Kidney (tissue), 14 donors: ENCODE measurements around the gene PEDS1. TPM values are rescaled to one million over a fixed set of nuclear protein-coding genes. Genes with fewer than 3 reads are reported as not detected.

Experiments
- DNase-seq, 5 donors: peaks; one replicate each; pipeline ENCODE4 v3.0.0-alpha.2; 2013 to 2020
- FAIRE-seq: peaks from 2 replicates; lab custom pipeline; 2012; peaks lifted over from hg19 to GRCh38; lab: Jason Lieb, UNC
- H3K27ac ChIP-seq, 2 donors: one replicate each; pipeline ENCODE4 v1.7.0; 2013; ENCODE audit warnings: low read depth in 2 of 2, low read length in 2 of 2, inconsistent platforms in 1 of 2
- H3K27me3 ChIP-seq: one replicate; pipeline ENCODE4 v1.7.1; 2013; ENCODE audit warnings: low read length, inconsistent platforms; ENCODE audit not compliant: control insufficient read depth, insufficient read depth
- H3K36me3 ChIP-seq, 3 donors: one replicate each; pipeline versions ENCODE4 v1.7.0 to v1.7.1; 2013; ENCODE audit warnings: low read length in 3 of 3, control low read depth in 1 of 3, inconsistent platforms in 1 of 3; ENCODE audit not compliant: insufficient read depth in 3 of 3, control insufficient read depth in 2 of 3
- H3K4me1 ChIP-seq, 3 donors: one replicate each; pipeline versions ENCODE4 v1.7.0 to v1.7.1; 2013; ENCODE audit warnings: low read length in 3 of 3, inconsistent platforms in 1 of 3, low read depth in 1 of 3; ENCODE audit not compliant: control insufficient read depth in 2 of 3, insufficient read depth in 2 of 3
- H3K4me3 ChIP-seq, 3 donors: one replicate each; pipeline versions ENCODE4 v1.7.0 to v1.8.1; 2013; ENCODE audit warnings: low read length in 3 of 3, control low read depth in 1 of 3, inconsistent platforms in 1 of 3
- H3K9ac ChIP-seq, 3 donors: one replicate each; pipeline versions ENCODE4 v1.7.0 to v1.7.1; 2013; ENCODE audit warnings: low read length in 3 of 3, control low read depth in 1 of 3, inconsistent platforms in 1 of 3
- H3K9me3 ChIP-seq, 3 donors: one replicate each; pipeline versions ENCODE4 v1.7.0 to v1.7.1; 2013; ENCODE audit warnings: low read length in 3 of 3, control low read depth in 1 of 3, inconsistent platforms in 1 of 3; ENCODE audit not compliant: control insufficient read depth in 2 of 3, insufficient read depth in 1 of 3
- CTCF ChIP-seq: IDR thresholded peaks from 3 replicates; pipeline ENCODE4 v1.5.1; 2012; ENCODE audit warnings: mild to moderate bottlenecking, moderate library complexity, borderline replicate concordance; ENCODE audit not compliant: insufficient read depth; ENCODE audit errors: extremely low read depth
- intact Hi-C: fragments of 100-400 bp; cut with DNase I; formaldehyde crosslinking; loops from one replicate; pipeline ENCODE4 v1.11.1; 2022
- polyA plus RNA-seq: library from polyadenylated mRNA; stranded (reverse); fragments of 350-450 nt; fragmentation: Illumina TruSeq; extraction: RNeasy Lipid Tissue Mini Kit (QIAGEN cat#74804); gene quantifications from one replicate; pipeline ENCODE4 v1.2.3, GENCODE V29; 2014; ENCODE audit warnings: low read depth, low replicate concordance; ENCODE audit not compliant: insufficient read depth
- total RNA-seq: library from RNA; stranded (reverse); fragmentation: NEBNext Ultra II Directional; extraction: Animal tissue kit (Norgen Biotek cat#: 25700); gene quantifications from one replicate; pipeline ENCODE4 v1.2.1, GENCODE V29; 2021
- donor health status: control.
- donor health status: control.
- donor health status: control.
- donor health status: control.
- donor health status: control.
- donor health status: DM: yes; HTN: yes; CAD: no.
- donor health status: Normal renal cell carcinoma (clear cell type).

The PEDS1 gene
- total and polyA plus RNA-seq, 2 donors from 2014 or later, result 16.3 to 18.3 TPM

GRCh38 chr20:50120935-50121693 lies 32.4 kb downstream of the PEDS1 start:
- TF ChIP-seq CTCF, result peak; percentile 93
- FAIRE-seq (no peak), DNase-seq (peak; percentile 54 to 75 (median 68))
- intact Hi-C loops, result no loop called here
- H3K4me1 ChIP-seq, result peaks cover 2 to 5% (median 3%) of the 10 kb centered on the region in 3 donors
- no peaks in the 10 kb centered on the region for H3K9me3 ChIP-seq
- H3K27ac ChIP-seq, result peak overlapping the region; percentile 8 to 16
- no peak overlapping the region for H3K4me3 ChIP-seq
- peak overlapping the region in 1 of 3 donors; percentile 46 for H3K9ac ChIP-seq
- peaks cover 0 to 3% (median 0%) of the 10 kb centered on the region in 3 donors for H3K36me3 ChIP-seq
- no peaks in the 10 kb centered on the region for H3K27me3 ChIP-seq

- no peak for TF ChIP-seq CTCF
- H3K4me3 ChIP-seq, result no peak overlapping the region
- no peak for FAIRE-seq
These were observed 35.3 kb downstream of the PEDS1 start for GRCh38 chr20:50118203-50118602.

GRCh38 chr20:50116368-50116999 lies 37.0 kb downstream of the PEDS1 start:
- Histone ChIP-seq H3K36me3 (no peaks in the 10 kb centered on the region), H3K9me3 (no peaks in the 10 kb centered on the region), H3K27ac (no peak overlapping the region), H3K4me3 (peak overlapping the region; percentile 51 to 84 (median 74)), H3K4me1 (peaks cover 2 to 25% (median 25%) of the 10 kb centered on the region in 3 donors), H3K9ac (peak overlapping the region in 2 of 3 donors; percentile 63 to 72), H3K27me3 (no peaks in the 10 kb centered on the region)
- TF ChIP-seq CTCF, result no peak
- no peak for FAIRE-seq
- peak in 2 of 5 donors; percentile 48 to 59 for DNase-seq
- intact Hi-C loops, result no loop called here

More at GRCh38 chr20:50118203-50118602, 35.3 kb downstream of the PEDS1 start:
- no peak for DNase-seq
- H3K27ac ChIP-seq, result no peak overlapping the region
- no peaks in the 10 kb centered on the region for H3K9me3 ChIP-seq
- H3K36me3 ChIP-seq, result no peaks in the 10 kb centered on the region
- no peak overlapping the region for H3K9ac ChIP-seq
- intact Hi-C loops, result no loop called here
- H3K27me3 ChIP-seq, result no peaks in the 10 kb centered on the region
- peaks cover 2 to 20% (median 18%) of the 10 kb centered on the region in 3 donors for H3K4me1 ChIP-seq
